Cardiac muscle cell (in vitro differentiated cells and primary cell): ENCODE data around the gene ANKRD36C. TPM values are rescaled to one million over a fixed set of nuclear protein-coding genes. Genes with fewer than 3 reads are reported as not detected.
"Not testable (repeated sequence)": the region's sequence is repeated elsewhere in the genome, so short reads cannot be mapped to it uniquely, and the experiment has no call there.

Experiments
- DNase-seq, 2 donors: peaks; one replicate each; pipeline versions ENCODE4 v3.0.0 to v3.0.0-alpha.2; 2010 to 2017; ENCODE audit warnings: low read depth in 1 of 2, low spot score in 1 of 2
- H3K27ac ChIP-seq: fragments of 200-600 bp; sonication (generic); 2 replicates; pipeline ENCODE4 v1.5.1; 2016
- H3K27me3 ChIP-seq: fragments of 200-600 bp; sonication (generic); 2 replicates; pipeline ENCODE4 v1.6.0; 2016; ENCODE audit warnings: control low read depth
- H3K36me3 ChIP-seq: fragments of 200-600 bp; sonication (generic); 2 replicates; pipeline ENCODE4 v1.5.1; 2016; ENCODE audit warnings: control low read depth
- H3K4me1 ChIP-seq: fragments of 200-600 bp; sonication (generic); 2 replicates; pipeline ENCODE4 v1.8.1; 2017; ENCODE audit warnings: low read depth, mild to moderate bottlenecking, mixed run types
- H3K4me3 ChIP-seq: fragments of 200-600 bp; sonication (generic); 2 replicates; pipeline ENCODE4 v1.5.1; 2016; ENCODE audit warnings: mild to moderate bottlenecking
- H3K9me3 ChIP-seq: fragments of 200-600 bp; sonication (generic); 2 replicates; pipeline ENCODE4 v1.5.1; 2017; ENCODE audit warnings: low read depth, mild to moderate bottlenecking, control low read depth
- CTCF ChIP-seq: IDR thresholded peaks from 2 replicates; pipeline ENCODE4 v1.5.1; 2012; ENCODE audit warnings: low read depth, mild to moderate bottlenecking, low read length
- polyA plus RNA-seq: library from polyadenylated mRNA; unstranded; fragments of >200 nt; fragmentation: Nextera tagmentation; extraction: Ambion mirVana; gene quantifications from 2 replicates; pipeline ENCODE4 v1.2.1, GENCODE V29; 2016
- total RNA-seq: library from RNA; depleted of rRNA; stranded (reverse); fragments of >200 nt; gene quantifications from 2 replicates; pipeline ENCODE4 v1.2.3, GENCODE V29; 2016

ANKRD36C gene
- total and polyA plus RNA-seq, 2 experiments from 2014 or later = 35.6 to 43.9 TPM

DNA sequence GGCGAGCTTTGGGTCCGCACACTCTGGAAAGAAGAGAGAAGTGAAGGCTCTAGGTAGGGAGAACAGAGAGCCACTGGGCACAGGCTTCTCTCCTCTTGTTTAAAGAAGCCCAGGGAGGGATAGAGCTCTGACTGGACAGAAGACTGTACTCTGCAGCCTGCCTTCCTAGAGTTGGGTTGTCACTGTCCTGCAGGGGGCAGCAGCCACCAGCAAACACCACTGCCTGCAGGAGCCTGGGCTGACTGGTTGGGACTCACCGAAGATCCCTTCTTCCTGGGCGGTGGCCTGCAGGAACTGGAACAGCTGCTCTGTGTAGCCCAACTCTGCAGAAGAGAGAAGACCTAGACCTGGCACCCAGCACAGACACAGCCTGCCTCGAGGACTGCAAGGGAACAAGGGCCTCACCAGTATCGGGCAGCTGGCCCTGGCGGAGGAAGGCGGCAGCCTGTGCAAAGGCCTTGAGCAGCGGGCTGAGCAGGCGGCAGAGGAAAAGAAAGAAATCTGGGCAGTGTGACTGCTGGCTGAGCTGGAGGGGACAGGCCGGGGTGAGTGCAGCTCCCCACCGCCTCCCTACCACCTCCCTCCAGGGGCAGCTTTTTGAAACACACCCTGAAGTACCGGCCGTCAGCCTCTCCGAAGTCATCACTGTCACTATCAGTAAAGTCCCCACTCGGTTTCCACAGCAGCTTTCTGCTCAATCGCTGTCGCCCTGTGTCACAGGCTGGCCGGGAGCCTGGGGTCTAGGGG, 31.2 kb upstream of the ANKRD36C start:
- DNase-seq = peak; percentile 82 to 86
- H3K4me1 ChIP-seq, H3K27me3 ChIP-seq, H3K9me3 ChIP-seq, H3K4me3 ChIP-seq, H3K36me3 ChIP-seq, H3K27ac ChIP-seq: not testable (repeated sequence)
- peak; percentile 73 for TF ChIP-seq CTCF

DNA sequence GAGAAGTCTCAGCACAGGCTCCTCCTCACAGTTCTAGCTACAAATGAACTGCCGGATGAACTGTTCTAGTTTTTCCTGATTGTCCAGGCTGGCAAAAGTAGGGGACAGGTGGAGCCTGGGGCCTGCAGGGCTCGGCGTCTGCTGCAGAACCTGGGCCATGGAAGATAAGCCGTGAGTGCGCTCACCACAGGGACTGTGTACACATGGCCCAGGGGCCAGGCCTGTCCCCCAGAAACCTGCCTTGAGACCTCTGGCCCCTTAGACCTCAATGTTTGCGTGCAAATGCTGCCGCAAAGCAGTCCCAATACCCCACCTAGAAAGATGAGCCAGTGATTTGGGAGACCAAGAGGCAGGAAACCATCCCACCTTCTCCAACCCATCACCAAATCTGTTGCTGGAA, 30.5 kb upstream of the ANKRD36C start:
- DNase-seq, H3K4me3 ChIP-seq: not testable (repeated sequence)

DNA sequence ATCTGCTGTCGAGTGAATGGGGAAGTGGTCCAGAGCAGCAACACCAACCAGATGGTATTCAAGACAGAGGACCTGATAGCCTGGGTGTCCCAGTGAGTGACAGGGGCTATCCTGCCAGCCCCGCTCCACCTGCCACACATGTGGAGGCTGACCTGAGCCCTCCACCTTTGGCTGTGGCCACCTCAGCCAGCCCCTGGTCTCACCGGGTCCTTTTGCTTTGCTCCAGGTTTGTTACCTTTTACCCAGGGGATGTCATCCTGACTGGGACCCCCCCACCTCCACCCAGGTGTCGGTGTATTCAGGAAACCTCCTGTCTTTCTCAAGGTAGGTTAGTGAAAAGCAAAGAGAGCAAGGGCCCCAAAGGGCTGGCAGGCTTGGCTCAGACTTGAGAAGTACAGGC, 29.5 kb upstream of the ANKRD36C start:
- H3K4me1 ChIP-seq, H3K4me3 ChIP-seq, H3K27ac ChIP-seq, DNase-seq, H3K9me3 ChIP-seq, H3K27me3 ChIP-seq, H3K36me3 ChIP-seq: not testable (repeated sequence)

More for the DNA sequence above, 30.5 kb upstream of the ANKRD36C start:
- not testable (repeated sequence) for H3K4me1 ChIP-seq, H3K27me3 ChIP-seq, H3K9me3 ChIP-seq, H3K27ac ChIP-seq, H3K36me3 ChIP-seq

GRCh38 chr2:96019909-96020590, 28.4 kb upstream of the ANKRD36C start:
- not testable (repeated sequence) for H3K36me3 ChIP-seq, H3K9me3 ChIP-seq, H3K4me1 ChIP-seq, H3K27me3 ChIP-seq, DNase-seq, H3K4me3 ChIP-seq, H3K27ac ChIP-seq

- H3K9me3 ChIP-seq, H3K27me3 ChIP-seq, H3K4me1 ChIP-seq, H3K4me3 ChIP-seq, H3K36me3 ChIP-seq, DNase-seq, H3K27ac ChIP-seq: not testable (repeated sequence)
Observed at GRCh38 chr2:96016321-96016720, 24.7 kb upstream of the ANKRD36C start.

DNA sequence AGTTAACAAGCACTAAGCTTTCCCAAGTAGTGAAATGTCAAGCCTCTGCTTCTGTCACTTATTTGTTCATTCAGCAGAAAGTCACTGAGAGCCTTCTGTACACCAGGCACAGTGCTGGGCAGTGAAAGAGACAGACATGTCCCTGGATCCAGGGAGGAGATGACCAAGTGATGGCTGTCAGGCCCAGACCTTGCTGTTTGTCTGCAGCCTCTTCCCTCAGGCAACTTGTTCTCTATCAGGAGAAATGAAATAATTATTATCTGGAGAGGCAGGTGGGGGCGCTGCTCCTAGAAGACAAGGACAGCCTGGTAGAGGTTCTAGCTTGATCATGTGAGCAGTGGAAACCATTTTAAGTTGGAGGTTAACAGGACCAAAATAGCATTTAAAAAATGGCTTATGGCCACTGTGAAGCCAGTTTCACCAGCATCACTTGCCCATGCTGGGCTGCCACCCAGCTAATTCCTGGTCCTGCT, 21.2 kb upstream of the ANKRD36C start:
- not testable (repeated sequence) for H3K4me3 ChIP-seq, H3K27ac ChIP-seq, H3K4me1 ChIP-seq, DNase-seq, H3K27me3 ChIP-seq, H3K9me3 ChIP-seq, H3K36me3 ChIP-seq

DNA sequence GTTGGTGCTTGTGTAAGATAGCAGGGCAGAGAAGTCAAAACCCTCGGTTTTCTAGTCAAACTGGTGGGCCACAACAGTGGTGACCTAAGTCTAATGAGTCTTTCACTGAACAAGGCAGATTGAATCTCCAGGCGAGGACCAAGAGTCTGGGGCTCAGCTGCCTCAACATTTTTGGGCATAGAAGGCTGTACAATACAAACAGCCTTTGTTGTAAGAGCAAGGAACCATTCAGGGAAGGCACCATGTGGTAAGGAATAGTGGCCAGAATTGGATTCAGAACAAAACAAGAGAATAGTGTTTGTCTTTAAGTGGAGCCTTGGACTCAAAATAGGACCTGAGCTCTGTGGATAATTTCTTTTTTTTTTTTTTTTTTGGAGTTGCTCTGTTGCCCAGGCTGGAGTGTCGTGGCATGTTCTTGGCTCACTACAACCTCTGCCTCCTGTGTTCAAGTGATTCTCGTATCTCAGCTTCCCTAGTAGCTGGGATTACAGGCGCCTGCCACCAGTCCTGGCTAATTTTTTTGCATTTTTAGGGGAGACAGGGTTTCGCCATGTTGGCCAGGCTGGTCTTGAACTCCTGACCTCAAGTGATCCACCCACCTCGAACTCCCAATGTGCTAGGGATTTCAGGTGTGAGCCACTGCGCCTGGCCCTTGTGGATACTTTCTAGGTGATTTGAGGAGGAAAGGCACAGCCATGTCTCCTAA, 20.6 kb upstream of the ANKRD36C start:
- not testable (repeated sequence) for H3K27me3 ChIP-seq, H3K4me3 ChIP-seq, H3K4me1 ChIP-seq, DNase-seq, H3K9me3 ChIP-seq, H3K27ac ChIP-seq, H3K36me3 ChIP-seq

- not testable (repeated sequence) for H3K27me3 ChIP-seq, H3K36me3 ChIP-seq, H3K9me3 ChIP-seq, H3K4me1 ChIP-seq, H3K27ac ChIP-seq, H3K4me3 ChIP-seq
- TF ChIP-seq CTCF = peak; percentile 29
- DNase-seq = peak; percentile 26 to 32
Observed at GRCh38 chr2:96011129-96011455, 19.5 kb upstream of the ANKRD36C start.

GRCh38 chr2:96010320-96011128, 18.9 kb upstream of the ANKRD36C start:
- peak overlapping the region; percentile 58 for H3K27ac ChIP-seq
- H3K27me3 ChIP-seq, H3K9me3 ChIP-seq, H3K36me3 ChIP-seq, H3K4me1 ChIP-seq: not testable (repeated sequence)
- H3K4me3 ChIP-seq = peak overlapping the region; percentile 35
- DNase-seq = peak; percentile 84 to 97

DNA sequence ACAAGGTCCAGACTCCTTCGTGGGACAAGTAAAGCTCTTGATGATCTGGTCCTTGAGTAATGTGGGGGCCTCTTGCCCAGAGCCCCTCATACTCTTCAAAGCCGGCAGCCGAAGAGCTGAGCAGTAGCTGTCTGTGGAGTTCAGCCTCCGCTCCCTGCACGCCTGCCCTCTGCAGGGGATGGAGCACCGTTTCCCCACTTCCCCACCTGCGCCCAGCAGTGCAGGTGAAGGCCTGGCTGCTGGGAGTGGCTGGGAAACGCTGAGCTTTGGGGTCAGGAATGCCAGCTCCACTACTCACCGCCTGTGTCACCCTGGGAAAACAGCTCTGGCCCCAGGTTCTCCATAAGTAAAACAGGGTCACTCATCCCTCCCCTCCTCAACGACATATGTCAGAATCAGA, 18.2 kb upstream of the ANKRD36C start:
- H3K27me3 ChIP-seq, H3K4me1 ChIP-seq, H3K9me3 ChIP-seq, H3K36me3 ChIP-seq: not testable (repeated sequence)
- DNase-seq = peak in 1 of 2 donors; percentile 4
- Histone ChIP-seq H3K27ac (peak overlapping the region; percentile 58), H3K4me3 (peak overlapping the region; percentile 35)

GRCh38 chr2:96008051-96008450, 16.4 kb upstream of the ANKRD36C start:
- not testable (repeated sequence) for DNase-seq, H3K36me3 ChIP-seq, H3K4me3 ChIP-seq, H3K27ac ChIP-seq, H3K4me1 ChIP-seq, H3K27me3 ChIP-seq, H3K9me3 ChIP-seq
